BE2C (cell line): ENCODE results near the gene SH3D21. TPM values are rescaled to one million over a fixed set of nuclear protein-coding genes. Genes with fewer than 3 reads are reported as not detected.

Source experiments
- DNase-seq: peaks from one replicate; pipeline ENCODE4 v3.0.0-alpha.2; 2020
- H3K27me3 ChIP-seq: fragments of 250-450 bp; sonication (Bioruptor Pico); 2 replicates; pipeline ENCODE4 v1.5.1; 2020; ENCODE audit warnings: mild to moderate bottlenecking
- H3K36me3 ChIP-seq: fragments of 250-450 bp; sonication (Bioruptor Pico); 2 replicates; pipeline ENCODE4 v1.5.1; 2020; ENCODE audit warnings: mild to moderate bottlenecking
- H3K4me1 ChIP-seq: fragments of 250-450 bp; sonication (Bioruptor Pico); 2 replicates; pipeline ENCODE4 v1.5.1; 2020
- H3K4me3 ChIP-seq: 2 replicates; pipeline ENCODE4 v1.5.1; 2011; ENCODE audit warnings: low read depth, low read length
- H3K9me3 ChIP-seq: fragments of 250-450 bp; sonication (Bioruptor Pico); 2 replicates; pipeline ENCODE4 v1.5.1; 2020
- polyA plus RNA-seq: library from polyadenylated mRNA; unstranded; fragments of >200 nt; gene quantifications from one replicate; pipeline ENCODE4 v1.2.1, GENCODE V29; 2012; ENCODE audit warnings: low read depth, missing spikeins; ENCODE audit not compliant: insufficient read length, insufficient read depth
- TF ChIP-seq, protein P1 (sequence below): IDR thresholded peaks from 2 replicates; pipeline ENCODE4 v1.5.1; 2012; ENCODE audit warnings: mild to moderate bottlenecking, low read depth, low read length

SH3D21 gene
- 1.9 TPM for polyA plus RNA-seq

DNA sequence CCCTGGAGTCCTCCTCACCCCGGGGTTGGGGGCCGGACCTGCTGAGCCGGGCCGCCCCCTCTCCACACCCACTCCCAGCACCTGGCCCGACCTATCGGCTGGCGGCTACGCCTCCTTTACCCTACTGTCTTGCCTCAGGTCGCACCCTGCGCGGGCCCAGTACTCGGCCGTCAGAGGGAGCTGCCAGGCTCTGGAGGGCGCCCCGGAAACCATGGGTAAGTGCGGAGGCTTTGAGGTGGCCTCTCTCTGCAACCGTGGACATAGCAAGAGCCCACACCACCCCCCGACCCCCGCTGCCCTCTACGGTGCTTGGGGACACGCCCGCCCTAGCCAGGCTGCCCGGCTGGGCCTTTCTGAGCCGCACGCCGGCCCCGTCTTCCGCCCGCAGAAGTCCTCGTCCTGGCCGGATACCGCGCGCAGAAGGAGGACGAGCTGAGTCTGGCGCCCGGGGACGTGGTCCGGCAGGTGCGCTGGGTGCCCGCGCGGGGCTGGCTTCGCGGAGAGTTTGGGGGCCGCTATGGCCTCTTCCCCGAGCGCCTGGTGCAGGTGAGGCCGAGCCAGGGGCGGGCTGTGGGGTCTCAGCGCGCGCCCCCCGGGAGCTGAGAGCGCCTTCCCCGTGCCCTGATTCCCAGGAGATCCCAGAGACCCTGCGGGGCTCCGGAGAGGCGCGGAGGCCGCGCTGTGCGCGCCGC, at the start of gene SH3D21:
Gene SH3D21 (plus strand): TSS at position 159 of the 692 bp plus-strand sequence. CDS start 53 bp downstream, at position 212.
- peak within 1 kb of the TSS; percentile 74 for H3K4me3 ChIP-seq
- H3K4me1 ChIP-seq, result no peaks in the 10 kb centered on the region
- no peaks in the 10 kb centered on the region for H3K27me3 ChIP-seq
- no peaks in the 10 kb centered on the region for H3K9me3 ChIP-seq
- peaks cover 14% of the 10 kb centered on the region for H3K36me3 ChIP-seq
- DNase-seq, result peak; percentile 15
- TF ChIP-seq, protein P1, sequence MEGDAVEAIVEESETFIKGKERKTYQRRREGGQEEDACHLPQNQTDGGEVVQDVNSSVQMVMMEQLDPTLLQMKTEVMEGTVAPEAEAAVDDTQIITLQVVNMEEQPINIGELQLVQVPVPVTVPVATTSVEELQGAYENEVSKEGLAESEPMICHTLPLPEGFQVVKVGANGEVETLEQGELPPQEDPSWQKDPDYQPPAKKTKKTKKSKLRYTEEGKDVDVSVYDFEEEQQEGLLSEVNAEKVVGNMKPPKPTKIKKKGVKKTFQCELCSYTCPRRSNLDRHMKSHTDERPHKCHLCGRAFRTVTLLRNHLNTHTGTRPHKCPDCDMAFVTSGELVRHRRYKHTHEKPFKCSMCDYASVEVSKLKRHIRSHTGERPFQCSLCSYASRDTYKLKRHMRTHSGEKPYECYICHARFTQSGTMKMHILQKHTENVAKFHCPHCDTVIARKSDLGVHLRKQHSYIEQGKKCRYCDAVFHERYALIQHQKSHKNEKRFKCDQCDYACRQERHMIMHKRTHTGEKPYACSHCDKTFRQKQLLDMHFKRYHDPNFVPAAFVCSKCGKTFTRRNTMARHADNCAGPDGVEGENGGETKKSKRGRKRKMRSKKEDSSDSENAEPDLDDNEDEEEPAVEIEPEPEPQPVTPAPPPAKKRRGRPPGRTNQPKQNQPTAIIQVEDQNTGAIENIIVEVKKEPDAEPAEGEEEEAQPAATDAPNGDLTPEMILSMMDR, result no peak

DNA sequence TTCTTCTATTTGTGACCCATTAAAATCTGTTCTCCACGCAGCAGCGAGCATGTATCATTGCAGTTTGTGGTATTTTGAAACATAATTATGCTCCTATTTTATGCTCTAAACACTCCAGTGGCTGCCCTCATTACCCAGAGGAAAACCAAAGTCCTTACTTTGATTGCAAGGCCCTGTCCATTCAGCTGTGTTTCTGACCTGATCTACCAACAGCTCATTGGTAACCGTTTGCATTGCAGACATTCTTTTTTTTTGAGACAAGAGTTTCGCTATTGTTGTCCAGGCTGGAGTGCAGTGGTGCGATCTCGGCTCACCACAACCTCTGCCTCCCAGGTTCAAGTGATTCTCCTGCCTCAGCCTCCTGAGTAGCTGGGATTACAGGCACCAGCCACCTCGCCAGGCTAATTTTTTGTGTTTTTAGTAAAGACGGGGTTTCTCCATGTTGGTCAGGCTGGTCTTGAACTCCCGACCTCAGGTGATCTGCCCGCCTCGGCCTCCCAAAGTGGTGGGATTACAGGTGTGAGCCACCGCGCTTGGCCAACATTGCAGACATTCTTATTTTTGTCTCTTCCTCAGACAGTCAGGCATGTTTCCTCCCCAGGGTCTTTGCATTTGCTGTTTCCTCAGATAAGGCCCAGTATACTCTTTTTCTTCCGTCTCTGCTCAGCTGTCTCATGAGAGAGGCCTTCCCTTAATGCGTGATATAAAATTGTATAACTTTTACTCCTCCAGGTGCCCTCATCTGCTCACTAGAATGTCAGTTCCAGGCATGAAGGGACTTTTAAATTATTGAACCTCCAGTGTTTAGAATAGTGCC, 49.4 kb upstream of the SH3D21 start:
- DNase-seq, result no peak
- Histone ChIP-seq H3K27me3 (no peaks in the 10 kb centered on the region), H3K36me3 (peaks cover 4% of the 10 kb centered on the region), H3K9me3 (no peaks in the 10 kb centered on the region), H3K4me1 (no peaks in the 10 kb centered on the region), H3K4me3 (no peak overlapping the region)
- TF ChIP-seq, protein P1, result no peak

DNA sequence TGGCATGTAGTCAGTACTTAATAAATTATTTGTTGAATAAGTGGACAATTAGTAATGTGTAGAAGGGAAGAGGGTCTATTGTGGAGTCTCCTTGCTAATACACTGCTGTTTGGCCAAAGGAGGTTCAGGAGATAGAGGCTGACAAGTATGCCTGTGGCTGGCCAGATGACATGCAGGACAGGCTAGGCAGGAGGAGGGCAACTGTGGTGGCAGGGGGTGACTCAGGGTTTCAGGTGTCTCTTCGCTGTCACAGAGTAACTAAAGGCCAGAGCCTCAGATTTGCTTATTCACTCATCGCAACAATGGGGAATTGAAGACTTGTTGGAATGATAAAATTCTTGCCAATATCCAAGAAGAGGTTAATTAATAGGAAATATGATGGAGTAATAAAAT, 48.8 kb upstream of the SH3D21 start:
- Histone ChIP-seq H3K27me3 (no peaks in the 10 kb centered on the region), H3K4me3 (no peak overlapping the region), H3K9me3 (no peaks in the 10 kb centered on the region), H3K36me3 (peaks cover 4% of the 10 kb centered on the region), H3K4me1 (no peaks in the 10 kb centered on the region)
- no peak for DNase-seq
- TF ChIP-seq, protein P1, result no peak

DNA sequence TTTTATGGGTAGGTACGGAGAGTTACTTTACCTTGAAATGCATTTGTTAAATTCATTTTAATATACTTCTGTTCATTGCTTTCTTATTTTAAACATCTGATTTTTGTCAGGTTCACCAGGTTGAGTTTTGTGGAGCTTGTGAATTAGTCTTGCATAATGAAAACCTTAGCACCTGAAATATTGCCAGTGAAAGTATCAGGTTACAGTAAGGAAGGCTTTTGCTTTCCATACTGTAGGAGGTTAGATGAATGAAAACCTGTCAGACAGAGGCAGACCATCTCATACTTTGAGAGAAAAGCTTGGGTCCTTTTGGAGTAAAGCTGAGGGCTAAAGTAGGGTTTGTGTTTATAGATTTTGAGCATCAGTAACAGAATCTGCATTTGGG, 47.2 kb upstream of the SH3D21 start:
- Histone ChIP-seq H3K4me3 (no peak overlapping the region), H3K9me3 (no peaks in the 10 kb centered on the region), H3K36me3 (peaks cover 4% of the 10 kb centered on the region), H3K4me1 (no peaks in the 10 kb centered on the region), H3K27me3 (no peaks in the 10 kb centered on the region)
- DNase-seq, result no peak
- TF ChIP-seq, protein P1, result no peak

DNA sequence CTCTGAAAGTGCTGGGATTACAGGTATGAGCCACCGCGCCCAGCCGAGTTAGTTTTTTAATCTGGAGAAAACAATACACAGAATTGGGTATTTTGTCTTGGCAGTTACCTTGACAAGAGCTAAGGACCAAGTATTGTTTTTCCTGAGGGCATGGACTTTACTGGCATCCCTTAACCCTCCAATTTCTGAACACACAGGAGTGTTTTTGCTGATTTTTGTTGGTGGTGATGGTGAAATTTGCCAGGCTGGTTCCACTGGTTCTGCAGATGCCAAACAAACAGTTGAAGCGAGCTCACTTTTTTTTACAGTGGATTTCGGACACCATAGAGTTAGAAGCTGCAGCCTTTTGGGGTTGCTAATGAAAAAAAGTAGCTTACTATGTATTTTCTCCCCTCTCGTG, 37.2 kb upstream of the SH3D21 start:
- no peaks in the 10 kb centered on the region; the same call in 1 of the 2 replicates for H3K36me3 ChIP-seq
- H3K4me3 ChIP-seq, result no peak overlapping the region
- H3K27me3 ChIP-seq, result no peaks in the 10 kb centered on the region
- H3K4me1 ChIP-seq, result no peaks in the 10 kb centered on the region
- no peaks in the 10 kb centered on the region for H3K9me3 ChIP-seq
- DNase-seq, result no peak
- TF ChIP-seq, protein P1, result no peak
